Adipose tissue (tissue), 3 donors: ENCODE results near the gene ANP32D. TPM values are rescaled to one million over a fixed set of nuclear protein-coding genes. Genes with fewer than 3 reads are reported as not detected.
"Not testable (repeated sequence)": the region's sequence is repeated elsewhere in the genome, so short reads cannot be mapped to it uniquely, and the experiment has no call there.

Source experiments
- H3K27ac ChIP-seq: one replicate; pipeline ENCODE4 v1.5.1; 2013; ENCODE audit warnings: low read depth, low read length
- WGBS, 3 donors: extraction: QIAGEN DNeasy Blood & Tissue Kit; methylation state at CpG; one replicate each; pipeline ENCODE4 v1.1.7; 2013; 5-methylcytosine and 5-hydroxymethylcytosine counted together
- polyA plus RNA-seq, 3 donors: library from polyadenylated mRNA; stranded (reverse); fragments of 200-250 nt; gene quantifications; one replicate each; pipeline ENCODE4 v1.2.3, GENCODE V29; 2013
- donor health status: healthy with polysubstance abuse.
- donor health status: Bipolar disorder and iron deficiency.
- donor health status: healthy.

ANP32D gene
- not detected for polyA plus RNA-seq

DNA sequence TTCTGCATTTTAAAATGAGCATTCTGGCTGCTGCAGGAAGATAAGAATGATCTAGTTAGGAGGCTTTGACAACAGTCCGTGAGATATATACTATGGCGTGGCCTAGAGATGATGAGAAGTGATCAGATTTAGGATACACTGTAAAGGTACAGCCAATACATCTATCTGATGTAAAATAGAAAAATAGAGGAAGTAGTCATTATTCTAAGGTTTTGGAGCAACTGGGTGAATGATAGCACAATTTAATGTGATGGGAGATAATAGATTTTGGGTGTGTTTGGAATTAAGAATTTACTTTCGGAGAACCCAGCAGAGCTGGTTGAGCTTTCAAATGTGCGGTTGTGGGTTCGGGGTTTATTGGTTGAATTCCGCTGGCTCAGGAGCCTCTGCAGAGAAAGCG is at the start of gene ANP32D:
Gene ANP32D, plus strand, starts transcription at position 301 of the 400 bp plus-strand sequence. CDS start 106 bp downstream, outside the sequence.
- 84 to 92% (median 92%) methylated on average over 7 of the region's 7 CpGs for WGBS, 3 donors
- H3K27ac ChIP-seq = no peak within 1 kb of the TSS

DNA sequence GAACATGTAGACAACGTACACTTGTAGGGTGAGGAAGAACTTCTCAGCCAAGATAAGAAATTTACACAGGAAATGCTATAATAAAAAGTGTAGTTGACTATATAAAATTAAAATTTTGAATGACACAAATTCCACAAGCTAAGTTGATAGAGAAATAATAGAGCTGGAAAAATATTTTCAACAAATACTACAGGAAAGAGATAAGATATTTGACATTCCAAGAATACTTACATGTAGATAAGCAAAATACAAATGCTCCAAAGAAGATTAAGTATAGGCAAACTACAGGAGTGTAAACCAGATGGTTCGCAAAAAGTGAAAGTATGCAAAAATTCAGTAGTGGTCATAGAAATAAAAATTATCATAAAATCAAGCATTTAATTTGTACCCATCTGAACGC is 49.2 kb upstream of the ANP32D start:
- 21 to 46% (median 45%) methylated on average over 3 of the region's 3 CpGs for WGBS, 3 donors
- no peak overlapping the region for H3K27ac ChIP-seq

DNA sequence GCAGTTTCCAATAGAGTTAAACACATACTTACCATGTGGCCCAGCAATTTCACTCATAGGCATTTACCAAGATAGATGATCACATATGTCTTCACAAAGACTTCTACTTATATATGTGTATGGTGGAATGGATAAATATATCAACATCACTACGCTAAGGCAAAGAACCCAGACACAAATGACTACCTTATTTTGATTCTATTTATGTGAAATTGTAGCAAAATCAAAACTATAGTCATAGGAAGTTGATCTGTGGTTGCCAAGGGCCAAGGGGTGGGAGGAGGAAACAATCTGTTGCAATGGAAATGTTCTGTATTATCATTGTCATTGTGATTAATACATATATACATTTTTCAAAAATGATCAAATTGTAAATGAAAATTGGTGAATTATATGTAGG is 47.7 kb upstream of the ANP32D start:
- 89 to 97% (median 93%) methylated on average over 1 of the region's 1 CpG for WGBS, 3 donors
- H3K27ac ChIP-seq = no peak overlapping the region

DNA sequence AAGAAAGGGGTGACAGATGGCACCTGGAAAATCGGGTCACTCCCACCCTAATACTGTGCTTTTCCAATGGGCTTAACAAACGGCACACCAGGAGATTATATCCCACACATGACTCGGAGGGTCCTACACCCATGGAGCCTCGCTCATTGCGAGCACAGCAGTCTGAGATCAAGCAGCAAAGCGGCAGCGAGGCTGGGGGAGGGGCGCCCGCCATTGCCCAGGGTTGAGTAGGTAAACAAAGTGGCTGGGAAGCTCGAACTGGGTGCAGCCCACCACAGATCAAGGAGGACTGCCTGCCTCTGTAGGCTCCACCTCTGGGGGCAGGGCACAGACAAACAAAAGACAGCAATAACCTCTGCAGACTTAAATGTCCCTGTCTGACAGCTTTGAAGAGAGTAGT is 38.3 kb upstream of the ANP32D start:
- 82 to 96% (median 90%) methylated on average over 10 of the region's 10 CpGs for WGBS, 3 donors
- H3K27ac ChIP-seq = not testable (repeated sequence)

DNA sequence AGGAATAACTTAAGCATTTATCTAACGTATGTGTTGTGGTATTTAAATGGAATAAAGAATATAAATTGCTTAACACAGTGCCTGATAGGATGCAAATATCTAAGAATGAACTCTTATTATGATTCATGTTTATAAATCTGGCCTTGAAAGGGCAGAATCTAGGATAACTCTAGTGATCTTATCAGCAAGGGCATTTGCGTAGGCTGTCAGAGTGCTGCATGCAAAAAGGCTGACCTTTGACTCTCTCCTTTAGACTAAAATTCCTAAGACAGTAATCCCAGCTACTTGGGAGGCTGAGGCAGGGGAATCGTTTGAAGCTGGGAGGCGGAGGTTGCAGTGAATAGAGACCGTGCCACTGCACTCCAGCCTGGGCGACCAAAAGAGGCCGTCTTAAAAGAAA is 31.3 kb upstream of the ANP32D start:
- WGBS, 3 donors = 62 to 67% (median 66%) methylated on average over 7 of the region's 7 CpGs
- H3K27ac ChIP-seq = no peak overlapping the region

DNA sequence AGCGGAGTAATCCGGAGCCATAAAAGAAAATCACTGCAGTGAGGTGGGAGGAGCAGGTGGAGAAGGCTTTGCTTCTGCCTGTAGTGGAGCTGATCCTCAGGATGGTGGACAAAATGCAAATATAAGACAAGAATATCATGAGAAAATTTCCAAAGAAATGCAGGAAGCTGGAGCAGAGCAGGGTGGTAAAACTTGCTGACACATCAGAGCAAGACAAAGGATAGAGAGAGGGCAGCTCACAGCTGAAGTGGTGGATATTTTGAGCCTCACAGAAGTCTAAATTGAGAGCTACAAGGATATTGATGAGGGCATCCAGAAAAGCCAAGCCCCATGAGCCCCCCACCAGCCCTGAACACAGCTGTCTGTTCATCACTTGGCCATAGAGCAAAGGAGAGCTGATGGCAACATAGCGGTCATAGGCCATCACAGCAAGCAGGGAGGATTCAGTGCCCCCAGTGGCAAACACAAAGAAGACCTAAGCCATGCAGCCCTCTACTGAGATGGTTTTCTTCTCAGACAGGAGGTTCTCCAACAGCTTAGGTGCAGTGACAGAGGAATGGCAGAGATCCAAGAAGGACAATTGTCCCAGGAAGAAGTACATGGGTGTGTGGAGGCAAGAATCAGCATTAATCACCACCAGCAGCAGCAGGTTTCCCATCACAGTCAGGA is 30.0 kb upstream of the ANP32D start:
- WGBS, 3 donors = 88 to 91% (median 91%) methylated on average over 3 of the region's 3 CpGs
- H3K27ac ChIP-seq = no peak overlapping the region

DNA sequence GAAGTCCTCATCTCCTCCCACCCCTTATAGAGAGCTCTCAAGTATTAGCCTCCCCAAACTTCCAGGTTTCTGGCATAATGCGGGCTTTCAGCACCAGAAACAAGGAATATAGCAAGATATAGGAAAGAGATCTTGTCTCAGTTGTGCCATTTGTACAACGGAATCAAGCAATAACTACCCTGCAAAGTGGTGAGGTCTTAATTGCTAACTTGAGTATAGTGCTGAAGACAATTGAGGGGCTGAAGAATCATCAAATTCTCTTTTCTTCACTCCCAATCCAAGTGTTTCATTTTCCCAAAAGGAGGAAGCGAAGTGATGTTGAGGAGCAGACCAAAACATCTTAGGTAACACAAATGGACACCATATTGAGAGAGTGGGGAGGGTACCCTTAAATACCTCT is 26.8 kb upstream of the ANP32D start:
- no peak overlapping the region for H3K27ac ChIP-seq
- 78 to 94% (median 79%) methylated on average over 3 of the region's 3 CpGs for WGBS, 3 donors

DNA sequence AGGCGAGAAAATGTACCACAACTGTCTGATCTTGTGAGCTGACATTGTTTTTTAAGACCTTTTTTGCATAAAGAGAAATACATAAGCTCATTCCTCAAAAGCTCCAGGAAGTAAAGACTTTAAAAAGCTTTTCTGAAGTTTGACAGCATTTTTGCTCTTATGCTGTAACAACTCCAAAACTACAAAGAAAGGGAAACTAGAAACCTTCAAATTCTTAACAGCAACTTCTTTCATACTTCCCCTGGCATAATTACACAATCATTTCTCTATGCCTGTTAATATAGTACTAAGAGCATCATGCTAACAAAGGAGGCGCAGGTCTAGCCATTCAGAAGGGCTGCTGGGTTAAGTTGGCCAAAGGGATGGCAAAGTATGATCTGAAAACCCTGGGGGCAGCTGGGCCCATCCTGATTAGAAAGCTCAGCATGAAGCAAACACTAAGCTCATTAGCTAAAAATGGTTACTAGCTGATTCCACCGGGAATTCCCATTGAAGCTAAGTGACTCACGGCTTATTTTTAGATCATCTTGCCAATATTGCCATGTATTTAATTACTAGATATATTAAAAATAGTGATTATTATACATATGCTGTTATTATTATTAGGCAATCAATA is 26.1 kb upstream of the ANP32D start:
- no peak overlapping the region for H3K27ac ChIP-seq
- 47 to 57% (median 52%) methylated on average over 4 of the region's 4 CpGs for WGBS, 3 donors

DNA sequence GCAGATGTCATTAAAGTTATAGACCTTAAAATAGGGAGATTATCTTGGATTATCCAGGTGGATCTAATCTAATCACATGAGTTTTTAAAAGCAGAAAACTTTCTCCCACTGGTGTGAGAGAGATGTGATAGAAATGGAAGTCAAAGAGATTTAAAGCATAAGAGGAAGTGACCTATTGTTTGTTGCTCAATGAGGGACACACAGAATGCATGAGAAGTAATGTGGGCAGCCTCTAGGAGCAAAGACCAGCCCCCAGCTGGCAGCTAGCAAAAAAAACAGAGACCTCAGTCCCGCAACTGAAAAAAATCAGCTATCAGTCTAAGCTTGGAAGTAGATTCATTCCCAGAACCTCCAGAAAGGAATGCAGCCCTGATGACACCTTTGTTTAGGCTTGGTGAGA is 24.6 kb upstream of the ANP32D start:
- WGBS, 3 donors = 63 to 67% (median 67%) methylated on average over 1 of the region's 1 CpG
- no peak overlapping the region for H3K27ac ChIP-seq

DNA sequence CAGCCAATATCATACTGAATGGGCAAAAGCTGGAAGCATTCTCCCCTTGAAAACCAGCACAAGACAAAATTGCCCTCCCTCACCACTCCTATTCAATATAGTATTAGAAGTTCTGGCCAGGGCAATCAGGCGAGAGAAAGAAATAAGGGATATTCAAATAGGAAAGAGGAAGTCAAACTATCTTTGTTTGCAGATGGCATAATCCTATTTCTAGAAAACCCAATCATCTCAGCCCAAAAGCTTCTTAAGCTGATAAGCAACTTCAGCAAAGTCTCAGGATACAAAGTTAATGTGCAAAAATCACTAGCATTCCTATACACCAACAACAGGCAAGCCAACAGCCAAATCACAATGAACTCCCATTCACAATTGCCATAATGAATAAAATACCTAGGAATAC is 21.0 kb upstream of the ANP32D start:
- WGBS, 3 donors = 67 to 76% (median 71%) methylated on average over 1 of the region's 1 CpG
- H3K27ac ChIP-seq = no peak overlapping the region

DNA sequence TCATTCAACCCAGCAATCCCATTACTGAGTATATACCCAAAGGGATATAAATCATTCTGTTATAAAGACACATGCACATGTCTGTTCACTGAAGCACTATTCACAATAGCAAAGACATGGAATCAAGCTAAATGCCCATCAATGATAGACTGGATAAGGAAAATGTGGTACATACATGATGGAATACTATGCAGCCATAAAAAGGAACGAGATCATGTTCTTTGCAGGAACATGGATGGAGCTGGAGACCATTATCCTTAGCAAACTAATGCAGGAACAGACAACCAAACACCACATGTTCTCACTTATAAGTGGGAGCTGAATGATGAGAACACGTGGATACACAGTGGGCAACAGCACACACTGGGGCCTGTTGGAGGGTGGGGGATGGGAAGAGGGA is 19.4 kb upstream of the ANP32D start:
- not testable (repeated sequence) for H3K27ac ChIP-seq
- 71 to 92% (median 82%) methylated on average over 2 of the region's 2 CpGs for WGBS, 3 donors

DNA sequence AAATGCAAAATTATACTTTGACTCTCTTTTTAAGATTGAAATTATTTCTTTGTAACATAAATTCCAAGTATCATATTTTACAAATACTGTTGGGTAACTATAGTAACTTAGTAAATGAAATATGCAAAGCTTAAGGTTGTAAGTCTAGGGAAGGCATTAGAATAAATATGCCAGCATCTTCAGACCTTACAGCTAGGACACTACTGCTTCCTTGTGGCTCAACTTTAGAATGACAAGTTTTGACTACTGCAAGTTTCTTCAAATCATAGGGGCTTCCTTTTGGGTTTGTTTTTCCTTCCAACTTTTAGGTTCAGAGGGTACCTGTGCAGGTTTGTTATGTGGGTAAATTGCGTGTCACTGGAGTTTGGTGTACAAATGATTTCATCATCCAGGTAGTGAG is 17.7 kb upstream of the ANP32D start:
- no peak overlapping the region for H3K27ac ChIP-seq
- 68 to 86% (median 85%) methylated on average over 1 of the region's 1 CpG for WGBS, 3 donors

DNA sequence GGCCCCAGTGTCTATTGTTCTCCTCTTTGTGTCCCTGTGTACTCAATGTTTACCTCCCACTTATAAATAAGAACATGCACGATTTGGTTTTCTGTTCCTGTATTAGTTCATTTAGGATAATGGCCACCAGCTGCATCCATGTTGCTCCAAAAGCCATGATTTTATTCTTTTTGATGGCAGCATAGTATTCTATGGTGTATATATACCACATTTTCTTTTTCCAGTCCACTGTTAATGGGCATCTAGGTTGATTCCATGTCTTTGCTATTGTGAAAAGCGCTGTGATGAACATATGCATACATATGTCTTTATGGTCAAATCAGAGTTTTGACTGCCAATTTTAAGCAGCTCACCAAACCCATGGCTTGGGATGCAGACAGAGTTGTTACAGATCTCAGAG is 17.2 kb upstream of the ANP32D start:
- H3K27ac ChIP-seq = no peak overlapping the region
- WGBS, 3 donors = 57 to 62% (median 61%) methylated on average over 2 of the region's 2 CpGs

DNA sequence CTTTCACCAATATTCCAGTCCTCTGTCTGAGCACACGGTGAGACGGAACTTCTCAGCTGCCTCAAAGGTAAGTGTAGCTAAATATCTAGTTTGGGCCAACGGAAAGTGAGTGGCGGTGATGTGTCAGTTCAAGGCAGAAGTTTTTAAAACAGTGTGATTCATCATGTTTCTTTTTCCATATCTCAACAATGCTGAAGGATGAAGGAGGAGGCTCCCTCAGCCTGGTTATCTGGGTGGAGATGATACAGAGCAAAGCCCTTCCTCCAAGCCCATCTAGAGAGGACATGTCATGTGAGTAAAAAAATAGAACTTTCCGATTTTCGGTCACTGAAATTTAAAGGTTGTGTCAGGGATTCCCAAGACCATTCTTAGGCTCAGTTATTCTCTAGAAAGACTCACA is 13.1 kb upstream of the ANP32D start:
- WGBS, 3 donors = 84 to 93% (median 90%) methylated on average over 6 of the region's 6 CpGs
- no peak overlapping the region for H3K27ac ChIP-seq

DNA sequence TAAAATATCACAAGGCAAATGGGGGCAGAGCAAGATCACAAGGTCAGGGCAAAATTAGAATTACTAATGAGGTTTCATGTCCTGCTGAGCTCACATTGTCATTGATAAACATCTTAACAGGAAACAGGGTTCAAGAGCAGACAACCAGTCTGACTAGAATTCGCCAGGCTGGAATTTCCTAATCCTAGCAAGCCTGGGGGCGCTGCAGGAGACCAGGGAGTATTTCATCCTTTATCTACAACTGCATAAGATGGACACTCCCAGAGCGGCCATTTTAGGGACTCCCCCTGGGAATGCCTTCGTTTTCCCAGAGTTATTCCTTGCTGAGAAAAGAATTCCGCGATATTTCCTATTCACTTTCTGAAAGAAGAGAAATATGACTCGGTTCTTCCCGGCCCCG is 3.3 kb upstream of the ANP32D start:
- WGBS, 3 donors = 76 to 85% (median 77%) methylated on average over 9 of the region's 9 CpGs

DNA sequence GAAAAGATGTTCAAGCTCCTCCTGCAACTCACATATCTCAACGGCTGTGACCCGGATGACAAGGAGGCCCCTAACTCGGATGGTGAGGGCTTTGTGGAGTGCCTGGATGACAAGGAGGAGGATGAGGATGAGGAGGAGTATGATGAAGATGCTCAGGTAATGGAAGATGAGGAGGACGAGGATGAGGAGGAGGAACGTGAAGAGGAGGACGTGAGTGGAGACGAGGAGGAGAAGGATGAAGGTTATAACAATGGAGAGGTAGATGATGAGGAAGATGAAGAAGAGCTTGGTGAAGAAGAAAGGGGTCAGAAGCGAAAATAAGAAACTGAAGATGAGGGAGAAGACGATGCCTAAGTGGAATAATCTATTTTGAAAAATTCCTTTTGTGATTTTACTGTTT is 702 bp downstream of the ANP32D start:
- WGBS, 3 donors = 64 to 79% (median 75%) methylated on average over 9 of the region's 9 CpGs
- no peak overlapping the region for H3K27ac ChIP-seq

More for the DNA sequence above, 3.3 kb upstream of the ANP32D start:
- not testable (repeated sequence) for H3K27ac ChIP-seq

DNA sequence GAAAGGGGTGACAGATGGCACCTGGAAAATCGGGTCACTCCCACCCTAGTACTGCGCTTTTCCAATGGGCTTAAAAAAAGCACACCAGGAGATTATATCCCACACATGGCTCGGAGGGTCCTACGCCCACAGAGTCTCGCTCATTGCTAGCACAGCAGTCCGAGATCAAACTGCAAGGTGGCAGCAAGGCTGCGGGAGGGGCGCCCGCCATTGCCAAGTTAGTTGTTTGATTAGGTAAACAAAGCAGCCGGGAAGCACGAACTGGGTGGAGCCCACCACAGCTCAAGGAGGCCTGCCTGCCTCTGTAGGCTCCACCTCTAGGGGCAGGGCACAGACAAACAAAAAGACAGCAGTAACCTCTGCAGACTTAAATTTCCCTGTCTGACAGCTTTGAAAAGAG is 2.1 kb downstream of the ANP32D start:
- 80 to 86% (median 82%) methylated on average over 11 of the region's 11 CpGs for WGBS, 3 donors
- not testable (repeated sequence) for H3K27ac ChIP-seq

DNA sequence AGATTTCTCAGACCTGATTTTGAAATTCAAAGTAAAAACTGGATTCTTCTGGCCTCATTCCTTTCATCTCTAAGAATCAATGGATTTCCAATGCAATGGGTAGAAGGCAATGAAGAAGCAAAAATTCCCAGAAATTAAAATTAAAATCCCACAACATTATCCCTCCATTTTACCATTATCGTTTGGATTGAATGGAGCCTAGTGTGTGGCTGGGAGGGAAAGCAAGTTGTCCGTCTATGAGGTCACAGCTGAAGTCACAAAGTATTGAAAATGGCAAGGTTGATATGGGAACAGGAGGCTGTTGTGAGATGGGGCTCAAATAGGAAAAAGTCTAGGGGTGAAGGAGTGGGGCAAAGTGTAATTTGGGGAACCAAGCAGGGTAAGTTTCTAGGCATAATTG is 9.8 kb downstream of the ANP32D start, which contains the start of gene C12orf54:
Gene C12orf54, plus strand, starts transcription at position 301 of the 400 bp plus-strand sequence. CDS start 799 bp downstream, outside the sequence.
- 91 to 93% (median 92%) methylated on average over 2 of the region's 2 CpGs for WGBS, 3 donors

DNA sequence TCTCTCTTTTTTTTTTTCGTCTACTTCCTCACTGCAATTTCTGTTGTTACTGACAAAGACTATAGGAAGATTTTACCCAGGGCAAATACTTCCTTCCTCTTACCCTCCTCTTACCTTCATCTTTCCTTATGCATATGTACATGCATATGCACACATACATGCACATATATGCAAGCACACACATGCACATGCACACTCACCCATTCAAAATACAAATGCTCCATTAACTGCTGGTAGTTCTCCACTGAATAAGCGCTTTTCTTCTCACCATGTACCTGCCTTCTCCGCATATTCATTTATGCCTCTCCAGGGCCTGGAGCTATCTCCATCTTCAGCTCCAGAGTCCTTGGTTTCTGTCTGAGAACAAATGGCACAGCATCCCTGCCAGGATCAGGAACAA is 10.6 kb downstream of the ANP32D start:
- no peak overlapping the region for H3K27ac ChIP-seq
- 65 to 94% (median 79%) methylated on average over 3 of the region's 3 CpGs for WGBS, 3 donors

More for the DNA sequence above, 9.8 kb downstream of the ANP32D start, which contains the start of gene C12orf54:
- no peak within 1 kb of the TSS for H3K27ac ChIP-seq

DNA sequence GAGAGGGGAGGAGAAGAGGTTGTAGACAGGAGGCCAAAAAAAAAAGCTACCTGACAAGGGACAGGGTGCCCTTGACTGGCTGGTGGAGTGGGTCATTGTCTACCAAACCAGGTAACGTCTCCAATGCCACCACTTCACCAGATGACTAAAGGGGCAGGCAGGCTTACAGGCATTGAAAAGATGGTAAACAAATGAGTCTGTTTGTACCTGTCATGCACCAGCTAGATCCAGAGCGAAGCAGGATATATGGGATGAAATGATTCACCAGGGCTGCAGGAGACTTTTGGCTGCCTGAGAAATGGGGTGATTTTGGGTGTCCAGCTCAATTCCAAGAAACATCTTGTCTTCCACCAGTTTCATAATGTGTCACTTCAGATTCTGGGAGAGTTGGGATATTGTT is 13.9 kb downstream of the ANP32D start:
- no peak overlapping the region for H3K27ac ChIP-seq
- 69 to 88% (median 86%) methylated on average over 2 of the region's 2 CpGs for WGBS, 3 donors
